Epithelial cell of esophagus (primary cell): Measurements from ENCODE around the gene MAD1L1.

Experiments used
- DNase-seq: peaks from one replicate; pipeline ENCODE4 v3.0.0; 2010; ENCODE audit warnings: low read depth
- H3K4me3 ChIP-seq: 2 replicates; pipeline ENCODE4 v1.5.1; 2011; ENCODE audit warnings: mild to moderate bottlenecking, low read length, control low read depth
- TF ChIP-seq, protein P1 (sequence below): IDR thresholded peaks from 2 replicates; pipeline ENCODE4 v1.5.1; 2011; ENCODE audit warnings: low read depth, mild to moderate bottlenecking, low read length, control low read depth, inconsistent platforms; ENCODE audit not compliant: insufficient read depth; ENCODE audit errors: missing control alignments

Gene MAD1L1

DNA sequence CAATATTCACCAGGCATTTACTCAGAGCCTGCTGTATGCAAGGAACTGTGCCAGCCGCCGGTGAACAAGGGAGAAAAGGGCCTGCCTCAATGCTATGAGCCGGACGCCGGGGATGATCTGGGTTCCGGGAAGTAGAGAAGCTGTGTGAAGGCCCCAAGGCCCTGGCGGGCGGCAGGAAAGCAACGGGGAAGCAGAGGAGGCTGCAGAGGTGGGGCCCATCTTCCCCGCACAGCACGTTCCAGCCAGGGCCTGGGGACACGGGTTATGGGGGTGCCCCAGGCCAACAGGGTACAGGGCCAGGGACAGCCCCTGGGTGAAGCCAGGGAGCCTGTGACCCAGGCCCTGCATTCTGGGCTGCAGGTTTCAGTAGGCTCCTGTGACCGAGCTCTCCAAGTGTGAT lies 179.3 kb downstream of the MAD1L1 start:
- H3K4me3 ChIP-seq: no peak overlapping the region
- no peak for DNase-seq
- TF ChIP-seq, protein P1, sequence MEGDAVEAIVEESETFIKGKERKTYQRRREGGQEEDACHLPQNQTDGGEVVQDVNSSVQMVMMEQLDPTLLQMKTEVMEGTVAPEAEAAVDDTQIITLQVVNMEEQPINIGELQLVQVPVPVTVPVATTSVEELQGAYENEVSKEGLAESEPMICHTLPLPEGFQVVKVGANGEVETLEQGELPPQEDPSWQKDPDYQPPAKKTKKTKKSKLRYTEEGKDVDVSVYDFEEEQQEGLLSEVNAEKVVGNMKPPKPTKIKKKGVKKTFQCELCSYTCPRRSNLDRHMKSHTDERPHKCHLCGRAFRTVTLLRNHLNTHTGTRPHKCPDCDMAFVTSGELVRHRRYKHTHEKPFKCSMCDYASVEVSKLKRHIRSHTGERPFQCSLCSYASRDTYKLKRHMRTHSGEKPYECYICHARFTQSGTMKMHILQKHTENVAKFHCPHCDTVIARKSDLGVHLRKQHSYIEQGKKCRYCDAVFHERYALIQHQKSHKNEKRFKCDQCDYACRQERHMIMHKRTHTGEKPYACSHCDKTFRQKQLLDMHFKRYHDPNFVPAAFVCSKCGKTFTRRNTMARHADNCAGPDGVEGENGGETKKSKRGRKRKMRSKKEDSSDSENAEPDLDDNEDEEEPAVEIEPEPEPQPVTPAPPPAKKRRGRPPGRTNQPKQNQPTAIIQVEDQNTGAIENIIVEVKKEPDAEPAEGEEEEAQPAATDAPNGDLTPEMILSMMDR: no peak

DNA sequence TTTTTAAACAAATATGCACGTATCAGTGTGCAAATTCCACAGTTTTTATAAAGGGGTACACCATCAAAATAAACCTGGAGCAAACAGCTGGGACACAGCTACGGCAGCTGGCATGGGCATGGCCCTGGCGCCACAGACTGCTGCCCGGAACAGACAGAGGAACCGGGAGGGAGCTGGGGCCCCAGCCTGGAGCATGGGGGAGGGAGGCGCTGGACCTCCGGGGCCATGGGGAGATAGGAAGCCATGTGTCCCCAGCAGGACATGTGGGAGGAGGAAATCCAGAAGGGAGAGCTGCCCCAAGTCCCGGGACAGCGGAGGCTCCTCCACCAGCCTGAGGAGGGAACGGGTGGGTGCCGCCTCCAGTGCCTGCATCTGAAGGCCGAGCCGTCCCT lies 180.1 kb downstream of the MAD1L1 start:
- no peak for DNase-seq
- no peak overlapping the region for H3K4me3 ChIP-seq
- TF ChIP-seq, protein P1: no peak

DNA sequence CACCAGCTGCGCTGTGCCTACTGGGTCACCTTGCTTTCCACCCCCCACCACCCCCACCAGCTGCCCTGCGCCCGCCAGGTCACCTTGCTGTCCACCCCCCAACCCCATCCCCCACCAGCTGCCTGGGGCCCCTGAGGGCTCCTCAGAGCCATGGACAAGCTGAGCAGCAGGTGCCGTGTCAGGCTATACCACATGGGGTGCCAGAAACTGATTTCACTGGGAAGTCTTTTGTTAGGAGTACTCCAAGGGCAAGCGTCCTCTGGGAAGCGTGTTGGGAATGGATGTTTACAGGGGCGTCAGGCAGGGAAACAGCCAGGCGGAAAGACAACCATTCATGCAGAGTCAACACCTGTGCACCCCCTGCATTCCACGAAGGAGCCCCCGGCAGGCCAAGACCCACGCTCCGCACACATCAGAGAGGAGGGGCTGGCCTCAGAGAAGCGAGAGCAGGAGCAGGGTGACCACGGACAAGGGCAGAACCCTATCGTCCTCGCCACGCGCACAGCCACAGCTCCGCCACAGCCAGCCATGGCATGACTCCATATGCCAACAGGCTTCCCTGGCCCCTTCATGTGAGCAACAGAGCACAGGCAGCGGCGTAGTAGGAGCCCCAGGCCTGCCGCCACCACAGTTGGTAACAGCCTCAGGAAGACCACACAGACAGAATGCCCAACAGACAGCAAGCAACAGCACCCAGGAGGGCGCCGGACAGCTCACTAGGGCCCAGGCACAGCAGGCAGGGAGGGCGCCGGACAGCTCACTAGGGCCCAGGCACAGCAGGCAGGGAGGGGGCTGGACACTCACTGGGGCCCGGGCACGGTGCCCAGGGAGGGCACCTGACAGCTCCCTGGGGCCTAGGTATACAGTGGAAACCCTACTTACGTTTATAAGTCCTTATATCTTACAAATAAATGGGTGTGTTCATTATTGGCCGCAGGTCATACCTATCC lies 180.8 kb downstream of the MAD1L1 start:
- DNase-seq: no peak
- no peak overlapping the region for H3K4me3 ChIP-seq
- TF ChIP-seq, protein P1: no peak

- no peak overlapping the region for H3K4me3 ChIP-seq
- DNase-seq: no peak
- TF ChIP-seq, protein P1: no peak
Observed at GRCh38 chr7:2050511-2050866, 182.3 kb downstream of the MAD1L1 start.

- TF ChIP-seq, protein P1: no peak
- DNase-seq: no peak
- no peak overlapping the region for H3K4me3 ChIP-seq
Observed at GRCh38 chr7:2049782-2050510, 182.8 kb downstream of the MAD1L1 start.

GRCh38 chr7:2049111-2049781 lies 183.5 kb downstream of the MAD1L1 start:
- TF ChIP-seq, protein P1: no peak
- H3K4me3 ChIP-seq: no peak overlapping the region
- DNase-seq: peak; percentile 27
